RWPE2 (cell line): ENCODE measurements around the gene PPP1R1B.

Experiments
- ATAC-seq: fragments of 200-7000 bp; cut with Tn5 transposase; 3 replicates; pipeline ENCODE4 v1.9.1; 2021; ENCODE audit warnings: low read depth
- DNase-seq: peaks from one replicate; pipeline ENCODE4 v3.0.0-alpha.2; 2020; ENCODE audit warnings: low spot score
- H3K27ac ChIP-seq: fragments of 450-650 bp; 2 replicates; pipeline ENCODE4 v1.5.1; 2017; ENCODE audit warnings: mild to moderate bottlenecking; ENCODE audit not compliant: poor library complexity, severe bottlenecking
- H3K27me3 ChIP-seq: fragments of 250-450 bp; sonication (Bioruptor Pico); 2 replicates; pipeline ENCODE4 v1.5.1; 2021; ENCODE audit warnings: mild to moderate bottlenecking, moderate library complexity; ENCODE audit not compliant: insufficient read depth, poor library complexity, severe bottlenecking
- H3K36me3 ChIP-seq: fragments of 250-450 bp; sonication (Bioruptor Pico); 2 replicates; pipeline ENCODE4 v1.5.1; 2020; ENCODE audit warnings: low read depth, mild to moderate bottlenecking, moderate library complexity
- H3K4me1 ChIP-seq: fragments of 250-450 bp; sonication (Bioruptor Pico); 2 replicates; pipeline ENCODE4 v1.5.1; 2021; ENCODE audit warnings: mild to moderate bottlenecking, moderate library complexity; ENCODE audit not compliant: insufficient read depth, poor library complexity, severe bottlenecking
- H3K4me3 ChIP-seq: fragments of 250-450 bp; sonication (Bioruptor Pico); 2 replicates; pipeline ENCODE4 v1.5.1; 2021; ENCODE audit warnings: mild to moderate bottlenecking, moderate library complexity; ENCODE audit not compliant: severe bottlenecking
- H3K9me3 ChIP-seq: fragments of 250-450 bp; sonication (Bioruptor Pico); 2 replicates; pipeline ENCODE4 v1.5.1; 2021; ENCODE audit warnings: mild to moderate bottlenecking, moderate library complexity; ENCODE audit not compliant: severe bottlenecking
- TF ChIP-seq, protein P1 (sequence below): fragments of 450-650 bp; IDR thresholded peaks from one replicate; pipeline ENCODE4 v1.5.1; 2017; ENCODE audit warnings: mild to moderate bottlenecking, moderate library complexity; ENCODE audit not compliant: poor library complexity, severe bottlenecking

PPP1R1B gene

DNA sequence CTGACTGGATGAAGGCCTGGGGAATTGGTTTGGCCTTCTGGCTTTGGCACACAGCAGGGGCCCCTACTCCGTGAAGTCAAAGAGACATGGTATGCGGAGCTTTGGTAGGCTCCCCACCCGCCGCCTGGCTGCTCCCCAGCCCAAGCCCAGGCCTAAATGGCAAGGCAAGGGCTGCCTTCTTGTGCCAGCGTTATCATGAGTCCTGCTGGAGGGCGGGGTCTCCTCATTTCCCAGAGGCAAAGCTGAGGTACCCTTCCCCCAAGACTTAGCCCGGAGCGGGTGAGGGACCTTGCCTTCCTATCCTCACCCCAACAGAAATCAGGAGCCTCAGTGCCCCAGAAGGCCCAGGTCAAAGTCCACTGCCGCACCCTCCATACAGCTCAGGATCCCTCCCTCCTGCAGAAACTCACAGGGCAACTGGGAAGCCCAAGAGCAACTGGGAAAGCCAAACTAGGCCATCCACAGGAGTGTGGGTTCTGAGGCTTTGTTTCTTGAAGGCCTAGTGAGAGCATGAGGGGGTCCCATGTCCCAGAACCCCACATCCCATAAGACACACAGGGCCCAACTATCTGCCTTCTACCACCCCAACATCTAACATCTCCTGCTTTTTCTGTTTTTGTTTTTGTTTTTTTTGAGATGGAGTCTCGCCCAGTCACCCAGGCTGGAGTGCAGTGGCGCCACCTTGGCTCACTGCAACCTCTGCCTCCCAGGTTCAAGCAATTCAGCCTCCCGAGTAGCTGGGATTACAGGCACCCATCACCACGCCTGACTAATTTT is 51.8 kb downstream of the PPP1R1B start:
- Histone ChIP-seq H3K4me1 (no peaks in the 10 kb centered on the region), H3K4me3 (no peak overlapping the region), H3K36me3 (no peaks in the 10 kb centered on the region), H3K27me3 (no peaks in the 10 kb centered on the region), H3K27ac (no peak overlapping the region), H3K9me3 (no peaks in the 10 kb centered on the region)
- no peak for DNase-seq
- no peak for ATAC-seq
- TF ChIP-seq, protein P1, sequence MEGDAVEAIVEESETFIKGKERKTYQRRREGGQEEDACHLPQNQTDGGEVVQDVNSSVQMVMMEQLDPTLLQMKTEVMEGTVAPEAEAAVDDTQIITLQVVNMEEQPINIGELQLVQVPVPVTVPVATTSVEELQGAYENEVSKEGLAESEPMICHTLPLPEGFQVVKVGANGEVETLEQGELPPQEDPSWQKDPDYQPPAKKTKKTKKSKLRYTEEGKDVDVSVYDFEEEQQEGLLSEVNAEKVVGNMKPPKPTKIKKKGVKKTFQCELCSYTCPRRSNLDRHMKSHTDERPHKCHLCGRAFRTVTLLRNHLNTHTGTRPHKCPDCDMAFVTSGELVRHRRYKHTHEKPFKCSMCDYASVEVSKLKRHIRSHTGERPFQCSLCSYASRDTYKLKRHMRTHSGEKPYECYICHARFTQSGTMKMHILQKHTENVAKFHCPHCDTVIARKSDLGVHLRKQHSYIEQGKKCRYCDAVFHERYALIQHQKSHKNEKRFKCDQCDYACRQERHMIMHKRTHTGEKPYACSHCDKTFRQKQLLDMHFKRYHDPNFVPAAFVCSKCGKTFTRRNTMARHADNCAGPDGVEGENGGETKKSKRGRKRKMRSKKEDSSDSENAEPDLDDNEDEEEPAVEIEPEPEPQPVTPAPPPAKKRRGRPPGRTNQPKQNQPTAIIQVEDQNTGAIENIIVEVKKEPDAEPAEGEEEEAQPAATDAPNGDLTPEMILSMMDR = no peak

DNA sequence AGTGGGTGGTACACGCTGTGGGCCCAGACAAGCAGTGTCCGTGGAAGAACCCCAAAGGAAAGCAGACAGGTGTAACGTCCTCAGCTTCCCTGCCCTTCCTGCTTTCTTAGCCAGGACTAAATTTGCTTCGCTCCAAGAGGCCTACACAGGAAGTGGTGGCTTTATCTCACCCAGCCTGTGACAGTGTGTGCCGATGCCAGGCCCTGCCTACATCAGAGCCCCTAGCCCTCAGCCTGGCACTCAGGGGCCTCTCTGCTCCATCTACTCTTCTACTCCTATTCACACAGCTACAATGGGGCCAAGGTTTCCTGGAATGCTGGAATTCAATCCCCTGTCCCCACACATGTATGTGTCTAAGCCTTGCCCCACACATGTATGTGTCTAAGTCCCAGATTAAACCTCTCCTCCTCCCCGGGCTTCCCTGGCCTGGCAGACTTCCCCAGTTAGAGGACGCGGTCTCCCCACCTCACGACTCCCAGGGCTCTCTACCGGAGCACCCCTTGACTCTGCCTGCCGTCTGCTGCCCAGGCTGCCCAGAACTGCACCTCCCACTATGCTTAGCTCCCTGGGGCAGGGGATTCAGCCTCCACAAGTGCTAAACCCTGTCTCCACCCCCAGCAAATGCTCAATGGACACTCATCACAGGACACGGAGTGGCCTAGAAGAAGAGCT is 52.9 kb downstream of the PPP1R1B start:
- Histone ChIP-seq H3K9me3 (no peaks in the 10 kb centered on the region), H3K4me3 (no peak overlapping the region), H3K27ac (no peak overlapping the region), H3K4me1 (no peaks in the 10 kb centered on the region), H3K27me3 (no peaks in the 10 kb centered on the region), H3K36me3 (no peaks in the 10 kb centered on the region)
- no peak for DNase-seq
- TF ChIP-seq, protein P1 = no peak
- no peak for ATAC-seq

DNA sequence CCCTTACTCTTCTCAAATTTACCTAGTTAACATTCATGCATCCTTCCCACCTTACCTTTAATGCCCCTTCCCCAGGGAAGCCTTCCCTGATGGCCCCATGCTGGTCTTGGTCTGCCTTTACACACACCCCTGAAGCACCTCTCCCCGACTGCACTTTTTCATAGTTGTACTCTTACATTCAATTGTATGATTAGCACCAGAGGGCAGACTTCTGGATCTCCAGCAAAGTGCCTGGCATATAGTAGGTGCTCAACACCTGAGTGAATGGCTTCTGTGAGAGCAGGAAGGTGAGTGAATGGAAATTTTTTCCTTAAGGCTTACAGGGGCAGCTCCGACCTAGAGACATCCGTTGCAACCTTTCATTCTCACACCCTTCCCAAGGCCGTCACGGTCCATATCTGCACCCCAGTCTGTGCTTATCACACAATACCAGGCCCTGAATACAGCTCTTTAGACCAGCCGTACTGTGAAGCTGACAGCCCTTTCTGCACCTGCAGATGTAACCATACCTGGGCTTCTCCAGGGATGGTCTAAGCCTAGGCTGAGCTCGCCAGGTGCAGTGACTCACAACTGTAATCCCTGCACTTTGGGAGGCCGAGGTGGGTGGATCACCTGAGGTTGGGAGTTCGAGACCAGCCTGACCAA is 56.7 kb downstream of the PPP1R1B start:
- H3K27me3 ChIP-seq = no peaks in the 10 kb centered on the region
- DNase-seq (no peak), ATAC-seq (no peak)
- no peaks in the 10 kb centered on the region for H3K36me3 ChIP-seq
- H3K9me3 ChIP-seq = no peaks in the 10 kb centered on the region
- H3K4me1 ChIP-seq = peaks cover 5% of the 10 kb centered on the region
- no peak overlapping the region for H3K27ac ChIP-seq
- H3K4me3 ChIP-seq = no peak overlapping the region
- TF ChIP-seq, protein P1 = no peak

DNA sequence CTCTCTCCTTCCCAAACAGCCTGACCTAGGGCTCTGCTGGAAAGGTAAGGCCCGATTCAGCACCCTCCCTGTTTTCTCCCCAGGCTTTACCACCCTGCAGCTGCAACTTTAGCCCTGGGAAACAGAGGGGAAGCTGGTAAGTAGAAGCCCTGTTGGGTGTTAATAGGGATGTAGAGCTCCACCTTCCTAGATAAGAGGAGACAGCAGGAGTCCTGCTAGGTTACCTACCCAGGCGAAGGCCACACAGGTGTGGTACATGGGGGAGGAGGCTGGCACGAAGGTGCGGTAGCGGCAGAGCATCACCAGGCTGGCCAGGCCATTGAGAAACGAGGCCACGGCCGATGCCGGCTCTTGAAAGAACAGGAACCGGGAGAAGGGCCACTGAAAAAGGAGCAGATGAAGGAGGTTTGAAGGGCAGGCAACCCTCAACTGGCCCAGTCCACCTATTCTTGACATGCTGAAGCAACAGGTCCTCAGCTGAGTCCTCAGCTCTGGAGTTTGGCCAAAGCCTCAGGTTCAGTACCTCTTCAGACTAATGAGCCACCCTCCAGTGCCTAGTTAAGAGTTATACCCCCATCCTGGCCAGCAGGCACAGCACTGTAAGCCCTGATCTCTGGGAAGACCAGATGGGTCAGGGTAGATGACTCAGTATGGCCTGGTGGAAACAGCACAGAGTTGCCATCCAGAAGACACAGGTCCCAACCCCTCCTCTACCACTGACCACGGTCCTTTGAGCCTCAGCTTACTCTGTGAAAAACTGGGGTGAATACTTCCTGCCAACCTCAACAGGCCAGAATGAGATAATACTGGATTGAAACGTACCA is 57.8 kb downstream of the PPP1R1B start:
- TF ChIP-seq, protein P1 = no peak

More for the DNA sequence above, 57.8 kb downstream of the PPP1R1B start:
- peak; percentile 30 for DNase-seq
- no peaks in the 10 kb centered on the region for H3K36me3 ChIP-seq
- ATAC-seq = no peak
- no peak overlapping the region for H3K27ac ChIP-seq
- H3K4me1 ChIP-seq = peaks cover 5% of the 10 kb centered on the region
- H3K27me3 ChIP-seq = no peaks in the 10 kb centered on the region
- no peaks in the 10 kb centered on the region for H3K9me3 ChIP-seq
- no peak overlapping the region for H3K4me3 ChIP-seq
